Stimulated activated CD8-positive, alpha-beta memory T cell treated with anti-CD3 and anti-CD28 coated beads, Interleukin-2, amount 100 ng/mL, for 48 hours (primary cell): Measurements from ENCODE around the gene LRMDA.

Experiments used
- DNase-seq, 2 donors: peaks; one replicate each; pipeline ENCODE4 v3.0.0-alpha.2; 2020; ENCODE audit warnings: low read depth in 2 of 2

The LRMDA gene

DNA sequence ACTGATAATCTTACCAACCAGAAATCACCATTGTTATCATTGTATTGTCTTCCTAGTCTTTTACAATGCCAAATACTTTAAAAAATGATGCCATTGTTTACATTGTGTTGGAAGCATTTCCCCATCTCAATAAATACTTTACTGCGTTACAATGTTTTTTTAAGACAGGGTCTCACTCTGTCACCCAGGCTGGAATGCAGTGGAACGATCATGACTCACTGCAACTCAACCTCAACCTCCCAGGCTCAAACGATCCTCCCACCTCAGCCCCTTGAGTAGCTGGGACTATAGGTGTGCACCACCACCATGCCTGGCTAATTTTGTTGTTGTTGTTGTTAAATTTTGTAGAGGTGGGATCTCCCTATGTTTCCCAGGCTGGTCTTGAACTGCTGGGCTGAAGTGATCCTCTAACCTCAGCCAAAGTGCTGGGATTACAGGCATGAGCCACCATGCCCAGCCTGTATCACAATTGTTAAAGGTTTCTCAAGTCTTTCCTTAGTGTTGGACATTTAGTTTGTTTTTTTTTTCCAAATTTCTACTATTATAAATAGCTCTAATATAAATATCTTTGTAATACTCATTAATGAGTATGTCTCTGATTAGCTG, 13.5 kb downstream of the LRMDA start:
- no peak for DNase-seq

DNA sequence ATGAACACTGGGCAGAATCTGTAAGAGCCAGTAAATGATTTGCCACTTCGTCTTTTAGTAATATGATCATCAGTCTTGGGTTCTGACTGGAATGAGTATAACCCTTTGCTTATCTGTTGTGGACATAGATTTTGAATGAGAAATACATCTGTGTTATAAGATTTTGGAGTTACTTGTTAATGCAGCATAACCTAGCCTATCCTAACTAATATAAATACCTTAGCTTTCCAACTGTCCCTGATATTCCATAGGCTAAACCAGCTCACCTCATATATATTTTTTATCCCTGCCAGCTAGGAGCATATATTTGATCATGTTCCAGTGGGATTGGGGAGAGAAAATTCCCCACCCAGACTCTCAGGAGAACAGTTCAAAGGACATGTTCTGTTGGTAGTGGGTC, 15.1 kb downstream of the LRMDA start:
- no peak for DNase-seq

DNA sequence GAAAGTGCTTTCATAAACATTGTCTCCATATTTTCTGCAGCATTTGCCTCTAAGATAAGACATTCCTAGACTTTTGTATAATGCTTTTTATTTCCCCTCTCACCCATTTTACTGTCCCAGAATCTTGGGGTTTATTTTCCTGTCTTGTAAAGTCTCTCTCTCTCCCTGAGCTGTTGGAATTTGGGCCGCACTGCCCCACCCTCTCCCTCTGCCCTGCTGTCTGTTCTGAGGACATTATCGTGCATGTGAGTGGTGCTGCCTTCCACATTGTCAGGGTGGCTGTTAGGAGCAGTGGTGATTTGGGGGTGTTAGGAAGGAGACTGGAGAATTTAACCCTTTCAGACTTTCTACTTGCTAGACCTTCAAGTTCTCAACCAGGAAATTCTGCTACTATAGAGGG, 16.7 kb downstream of the LRMDA start:
- no peak for DNase-seq

DNA sequence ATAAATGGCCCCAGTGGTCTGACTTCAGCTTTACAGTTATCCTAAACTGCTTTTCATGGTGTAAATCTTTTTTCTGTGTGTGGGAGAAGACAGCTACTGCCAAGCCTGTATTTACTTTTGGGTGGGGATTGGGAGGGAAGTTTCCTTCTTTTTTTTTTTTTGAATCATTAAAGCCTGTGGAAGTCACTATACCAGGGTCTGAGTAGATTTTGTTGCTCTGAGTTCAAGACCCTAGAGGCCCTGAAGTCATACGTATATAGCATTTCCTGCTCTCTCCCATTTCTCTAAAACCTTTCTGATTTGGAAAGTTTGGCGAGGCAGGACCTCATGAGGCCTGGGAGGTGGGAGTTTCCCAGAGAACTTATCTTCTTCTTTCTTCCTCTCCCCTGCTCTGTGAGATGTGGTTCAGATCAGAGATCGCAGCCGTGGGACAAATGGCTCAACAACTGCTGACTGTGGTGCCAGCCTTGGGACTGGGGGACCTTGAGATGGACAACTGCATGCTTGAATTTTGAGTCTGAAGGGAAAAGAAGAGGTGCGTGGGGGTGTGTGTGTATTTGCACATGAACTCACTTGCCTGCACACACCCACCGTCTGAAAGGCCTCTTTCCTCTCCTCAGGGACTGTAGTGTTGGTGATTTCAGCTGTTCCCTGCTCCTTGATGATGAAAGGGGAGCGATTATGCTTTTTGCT, 18.1 kb downstream of the LRMDA start:
- DNase-seq = no peak

DNA sequence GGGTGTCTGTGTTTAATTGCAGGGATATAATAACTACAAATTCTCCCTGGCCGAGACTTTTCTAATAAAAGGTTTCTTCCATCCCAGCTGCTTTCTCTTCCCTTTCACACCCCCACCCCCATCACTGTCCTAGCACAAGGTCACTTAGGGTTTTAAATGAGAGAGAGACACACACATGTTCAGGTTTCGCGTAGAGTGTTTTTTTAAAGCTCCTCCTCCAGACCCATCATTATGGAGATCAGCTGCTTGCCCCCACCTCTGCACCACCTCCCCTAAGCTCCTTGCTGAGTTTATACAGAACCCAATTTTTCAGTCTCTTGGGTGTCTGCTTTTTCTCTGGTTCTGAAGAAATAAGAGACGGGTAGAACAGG, 18.6 kb downstream of the LRMDA start:
- no peak for DNase-seq

DNA sequence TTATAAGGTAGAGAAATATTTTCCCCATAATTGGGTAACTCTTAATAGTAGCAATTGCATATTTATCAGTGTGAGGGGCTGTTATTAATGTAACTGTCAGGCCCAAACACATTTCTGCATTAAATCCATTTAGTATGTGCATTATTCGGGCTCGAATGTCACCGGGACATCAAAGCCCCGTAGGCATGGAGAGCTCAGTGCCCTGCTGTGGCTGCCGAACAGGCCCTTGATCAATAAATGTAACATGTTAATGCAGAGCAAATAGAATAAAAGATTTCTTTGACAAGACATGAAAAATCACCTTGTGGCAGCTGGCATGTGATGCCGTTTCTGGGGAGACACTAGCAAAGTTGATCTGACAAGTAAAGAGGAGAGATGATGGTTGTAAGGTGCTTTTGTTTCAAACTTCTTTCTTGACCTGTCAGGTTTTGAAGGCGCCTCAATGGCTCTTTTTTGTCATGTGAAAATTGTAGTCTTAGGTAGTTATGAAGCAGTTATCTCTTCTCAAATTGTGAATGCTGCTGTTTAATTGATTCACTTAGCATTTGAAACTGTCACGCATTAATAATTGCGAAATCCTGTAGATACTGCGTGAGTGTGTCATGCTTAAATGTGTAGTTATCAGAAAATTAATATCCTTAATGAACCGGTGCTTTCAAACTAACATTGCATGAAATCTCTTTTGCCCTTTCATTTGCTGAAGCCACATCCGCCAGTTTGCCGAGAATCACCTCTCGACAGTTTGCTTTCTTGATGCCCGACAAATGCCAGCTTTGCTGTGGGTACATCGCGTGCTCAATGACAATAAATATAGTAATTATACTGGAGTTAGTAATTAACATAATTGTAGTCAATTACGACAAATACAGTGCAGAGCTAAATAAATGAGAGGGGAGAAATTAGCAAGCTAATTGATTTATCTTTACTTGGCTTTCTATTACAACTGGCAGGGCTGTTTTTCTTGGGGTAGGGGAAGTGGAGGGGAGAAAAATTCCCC, 19.5 kb downstream of the LRMDA start:
- no peak for DNase-seq

DNA sequence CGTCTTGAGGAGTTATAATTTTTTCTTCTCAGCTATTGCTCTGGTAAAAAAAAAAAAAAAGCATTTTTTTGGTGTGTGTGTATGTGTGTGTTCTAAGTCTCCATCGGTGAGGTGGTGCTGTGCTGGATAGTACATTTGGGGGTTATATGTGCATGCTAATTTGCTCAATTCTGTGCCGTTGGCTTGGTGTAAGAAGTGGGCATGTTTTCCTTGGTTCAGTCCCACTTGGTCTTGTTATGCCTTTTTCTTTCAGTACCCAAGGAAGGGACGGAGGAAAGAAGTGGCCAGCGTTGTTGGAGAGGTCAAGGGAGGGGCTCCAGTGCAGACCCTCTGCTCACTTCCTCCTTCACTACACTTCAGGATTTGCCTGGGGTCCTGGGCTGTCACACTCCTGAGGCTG, 20.4 kb downstream of the LRMDA start:
- DNase-seq = no peak

DNA sequence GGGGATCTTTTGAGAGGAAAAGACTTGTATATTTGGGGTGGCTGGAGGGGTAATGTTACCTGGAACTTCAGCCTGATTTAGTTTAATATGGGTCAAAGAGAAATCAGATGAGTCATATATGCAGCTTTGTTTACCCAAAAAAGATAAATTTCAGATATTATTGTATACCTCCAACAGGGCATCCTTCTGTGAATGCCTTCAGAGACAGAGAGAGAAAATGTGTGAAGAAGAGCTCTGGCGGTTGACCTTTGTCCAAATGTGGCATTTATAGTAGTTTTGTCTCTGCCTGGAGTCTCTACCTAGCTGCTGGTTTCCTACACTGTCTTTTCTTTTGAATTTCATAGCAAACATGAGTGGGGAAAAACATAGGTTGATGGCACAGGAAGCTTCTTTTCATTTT, 21.6 kb downstream of the LRMDA start:
- no peak for DNase-seq

DNA sequence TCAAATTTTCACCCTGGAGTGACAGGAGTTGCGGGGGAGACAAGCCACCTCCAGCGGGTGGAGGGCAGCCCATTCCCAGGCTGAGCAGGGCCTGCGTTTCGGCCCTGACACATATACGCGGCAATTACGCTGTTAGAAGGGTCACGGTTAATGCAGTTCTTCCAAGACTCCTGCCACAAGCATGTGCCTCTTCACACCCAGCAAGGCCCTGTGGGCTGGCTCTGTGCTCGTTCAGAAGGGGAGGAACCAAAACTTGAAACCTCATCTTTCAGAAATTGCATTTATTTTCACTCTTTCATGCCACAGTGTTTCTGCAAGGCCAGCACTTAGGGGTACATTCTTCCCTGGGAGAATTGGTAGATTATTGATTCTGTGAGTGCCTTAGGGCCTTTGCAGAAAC, 24.7 kb downstream of the LRMDA start:
- no peak for DNase-seq

DNA sequence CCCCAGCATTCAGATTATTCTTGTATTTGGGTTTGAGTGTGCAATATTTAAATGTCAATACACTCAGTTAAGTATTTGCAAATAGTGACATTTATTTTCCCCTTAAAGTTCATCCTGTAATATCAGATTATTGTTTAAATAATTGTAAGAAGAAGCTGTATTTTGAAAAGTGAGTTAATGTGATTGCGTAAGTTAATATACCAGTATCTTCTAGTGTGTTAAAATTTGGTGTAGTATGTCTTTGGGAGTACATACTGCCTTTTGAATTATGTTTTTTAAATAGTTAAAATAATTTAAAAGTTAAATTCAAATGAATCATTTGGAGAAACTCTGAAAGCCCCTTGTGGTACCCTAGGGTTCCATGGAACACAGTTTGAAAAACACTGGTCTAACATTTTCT, 28.6 kb downstream of the LRMDA start:
- no peak for DNase-seq

DNA sequence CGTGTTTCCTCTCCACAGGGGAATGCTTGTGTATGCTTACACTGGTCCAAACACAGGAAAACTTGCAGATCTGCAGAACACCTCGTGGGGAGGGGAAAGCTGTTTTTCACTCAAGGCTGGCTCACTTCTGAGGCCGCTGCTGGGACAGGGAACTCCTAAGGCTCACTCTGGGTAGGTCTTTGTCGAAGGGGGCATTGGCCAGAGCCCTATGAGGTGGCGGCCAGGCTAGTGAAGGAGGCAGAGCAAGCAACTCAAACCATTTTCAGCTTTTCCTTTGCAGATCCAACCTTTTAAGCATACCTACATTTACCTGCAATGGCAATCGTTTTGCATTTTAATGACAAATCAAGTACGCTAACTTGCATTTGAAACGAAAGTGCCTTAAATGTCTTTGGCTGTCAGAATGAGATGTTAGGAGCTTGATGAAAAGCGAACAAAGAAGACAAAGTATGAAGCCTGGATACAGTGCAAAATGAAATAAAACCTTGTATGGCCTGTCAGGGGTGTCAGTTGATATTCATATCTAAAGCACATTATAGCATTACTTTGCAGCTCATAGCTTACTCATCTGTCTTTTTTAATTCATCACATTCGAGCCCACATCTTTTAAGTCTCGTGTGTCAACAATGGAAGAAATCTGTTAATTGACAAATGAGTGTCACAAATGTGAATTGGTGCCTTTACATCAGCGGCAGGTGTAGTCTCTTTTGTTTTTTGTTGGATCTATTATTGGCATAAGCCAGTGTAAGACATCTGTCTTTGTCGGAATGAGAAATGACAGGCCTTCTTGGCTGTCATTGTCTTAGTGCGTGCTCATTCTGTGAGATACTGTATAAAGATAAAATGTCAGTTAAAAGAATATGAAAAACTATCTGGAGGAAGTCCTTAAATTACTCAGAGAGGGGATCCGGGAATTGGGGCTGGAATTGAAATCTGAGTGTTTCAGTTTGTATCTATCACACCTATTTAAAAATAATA, 30.5 kb downstream of the LRMDA start:
- no peak for DNase-seq

DNA sequence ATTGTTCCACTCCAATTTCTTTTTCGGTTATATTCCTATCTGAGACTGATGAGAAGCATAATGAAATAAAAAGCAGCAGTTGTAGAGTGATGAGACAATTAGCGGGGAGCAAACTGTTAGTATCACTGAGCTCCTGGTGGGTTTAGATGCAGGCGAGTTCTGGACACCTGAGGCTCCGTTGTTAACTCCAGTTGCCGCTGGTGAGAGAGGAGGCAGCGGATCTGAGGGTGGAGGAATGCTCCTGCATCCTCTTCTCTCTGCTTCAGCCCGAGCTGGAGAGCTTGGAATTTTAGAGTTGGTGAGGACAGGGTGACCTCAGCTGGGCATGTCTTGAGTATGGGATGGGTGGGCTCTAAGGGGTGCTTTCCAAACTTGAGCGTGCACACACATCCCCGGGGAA, 31.4 kb downstream of the LRMDA start:
- no peak for DNase-seq

DNA sequence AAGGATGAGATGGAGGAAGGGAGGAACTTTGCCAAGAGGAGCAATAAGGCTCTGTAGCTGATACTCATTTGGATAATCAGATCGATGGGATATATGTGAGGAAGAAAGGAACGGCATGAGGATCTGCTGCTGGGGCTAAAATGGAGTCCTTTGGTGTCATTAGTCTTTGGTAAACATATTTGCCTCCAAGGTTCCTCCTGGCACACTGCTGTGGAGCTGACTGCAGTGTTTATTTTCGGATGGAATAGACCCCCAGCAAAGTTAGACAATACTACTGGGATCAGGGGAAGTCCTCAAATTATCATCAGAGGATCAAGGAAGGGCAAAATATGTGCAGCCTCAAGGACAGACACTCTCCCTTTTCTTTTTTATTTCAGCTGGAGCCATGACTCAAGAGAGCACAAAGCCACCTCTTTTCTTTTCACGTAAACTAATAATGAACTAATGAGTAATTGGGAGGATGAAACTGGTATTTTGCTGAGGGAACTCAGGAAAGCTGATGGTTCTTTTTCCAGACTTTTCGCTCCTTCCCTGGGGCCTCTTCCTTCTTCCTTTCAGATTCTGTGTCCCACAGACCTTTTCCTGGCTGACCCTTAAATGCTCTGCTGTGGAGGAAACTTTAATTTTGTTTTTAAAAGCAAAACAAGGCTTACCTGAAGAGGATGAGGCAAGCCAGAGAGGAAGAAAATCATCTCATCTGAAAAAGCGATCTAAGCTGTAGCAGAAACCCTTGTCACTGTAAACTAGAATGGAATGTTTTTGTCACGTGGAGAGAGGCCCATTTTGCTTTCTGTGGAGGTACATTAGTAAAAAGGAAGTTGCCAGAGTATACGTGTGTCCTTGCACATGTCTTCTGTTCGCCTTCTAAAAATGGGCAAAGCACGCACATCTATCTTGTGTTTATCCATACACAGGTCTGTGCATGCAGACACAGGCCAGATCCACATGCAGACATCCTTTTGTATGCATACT, 33.3 kb downstream of the LRMDA start:
- DNase-seq = no peak

DNA sequence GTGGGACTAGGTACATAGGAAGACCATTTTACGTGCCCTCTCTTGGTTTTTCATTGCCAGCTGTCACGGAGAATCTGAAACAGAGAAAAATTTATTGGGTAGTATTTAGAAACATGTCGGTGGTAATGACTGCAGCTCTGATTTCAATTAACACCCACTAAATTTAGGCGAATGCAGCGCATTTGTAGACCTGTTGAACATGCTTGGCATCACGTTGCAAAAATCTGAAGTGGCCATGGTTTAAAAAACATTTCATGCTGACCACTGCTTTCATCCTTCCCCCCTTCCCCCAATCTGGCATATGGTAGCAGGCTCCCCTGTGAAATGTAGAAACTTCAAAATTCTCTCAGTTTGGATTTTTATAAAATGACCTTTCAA, 34.0 kb downstream of the LRMDA start:
- DNase-seq = no peak

DNA sequence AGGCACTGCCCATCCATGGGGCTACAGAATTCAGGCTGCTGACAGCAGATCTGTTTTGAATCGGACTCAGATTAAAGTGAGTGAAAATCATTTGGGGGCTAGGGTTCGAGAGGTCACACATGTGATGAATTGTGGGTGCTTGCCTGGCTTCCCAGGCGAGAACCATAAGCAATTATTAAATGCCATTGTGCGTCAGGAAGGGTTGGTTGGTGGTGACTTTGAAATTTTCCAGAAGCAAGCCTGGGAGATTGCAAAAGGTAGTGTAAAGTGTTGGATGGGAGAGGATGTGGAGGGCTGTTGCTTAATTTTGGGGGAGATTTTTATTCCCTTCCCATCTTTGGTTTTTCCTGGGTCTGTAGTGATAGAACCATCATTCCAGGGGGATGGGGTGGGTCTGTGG, 34.6 kb downstream of the LRMDA start:
- DNase-seq = no peak

DNA sequence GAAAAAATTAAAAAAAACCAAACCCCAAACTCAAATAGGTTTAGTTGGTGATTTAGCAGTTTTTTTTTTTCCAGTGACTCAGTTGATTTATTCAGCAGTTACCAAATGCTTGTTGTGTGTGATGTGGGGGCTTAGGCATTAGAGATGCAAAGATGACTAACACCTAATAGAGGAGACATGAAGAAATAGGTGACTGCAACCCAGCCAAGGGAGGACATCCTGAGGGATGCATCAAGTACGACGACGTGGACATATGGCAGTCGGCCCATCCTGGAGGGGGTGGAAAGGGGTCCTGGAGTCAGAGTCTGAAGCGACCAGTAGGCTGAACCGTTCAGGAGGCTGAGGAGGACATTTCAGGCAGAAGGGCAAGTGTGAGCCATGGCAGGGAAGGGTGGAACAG, 35.5 kb downstream of the LRMDA start:
- no peak for DNase-seq

DNA sequence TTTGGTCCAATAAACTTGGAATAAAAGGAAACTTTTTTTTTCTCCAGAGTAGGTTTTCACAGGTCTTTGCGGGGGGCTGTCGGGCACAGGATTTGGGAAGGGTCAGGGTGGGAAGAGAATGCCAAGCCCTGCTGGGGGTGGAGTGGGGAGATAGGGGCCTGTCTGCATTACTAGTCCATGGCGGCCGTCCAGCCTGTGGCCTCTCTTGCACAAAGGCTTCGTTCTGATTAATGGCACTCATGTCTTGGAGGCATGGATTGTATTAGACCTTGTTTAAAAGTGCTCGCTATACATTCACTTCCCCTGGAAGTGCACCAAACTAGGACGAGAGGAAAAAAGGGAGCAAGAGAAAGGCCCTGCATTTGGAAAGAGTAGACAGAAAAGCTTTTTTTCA, 37.2 kb downstream of the LRMDA start:
- no peak for DNase-seq

DNA sequence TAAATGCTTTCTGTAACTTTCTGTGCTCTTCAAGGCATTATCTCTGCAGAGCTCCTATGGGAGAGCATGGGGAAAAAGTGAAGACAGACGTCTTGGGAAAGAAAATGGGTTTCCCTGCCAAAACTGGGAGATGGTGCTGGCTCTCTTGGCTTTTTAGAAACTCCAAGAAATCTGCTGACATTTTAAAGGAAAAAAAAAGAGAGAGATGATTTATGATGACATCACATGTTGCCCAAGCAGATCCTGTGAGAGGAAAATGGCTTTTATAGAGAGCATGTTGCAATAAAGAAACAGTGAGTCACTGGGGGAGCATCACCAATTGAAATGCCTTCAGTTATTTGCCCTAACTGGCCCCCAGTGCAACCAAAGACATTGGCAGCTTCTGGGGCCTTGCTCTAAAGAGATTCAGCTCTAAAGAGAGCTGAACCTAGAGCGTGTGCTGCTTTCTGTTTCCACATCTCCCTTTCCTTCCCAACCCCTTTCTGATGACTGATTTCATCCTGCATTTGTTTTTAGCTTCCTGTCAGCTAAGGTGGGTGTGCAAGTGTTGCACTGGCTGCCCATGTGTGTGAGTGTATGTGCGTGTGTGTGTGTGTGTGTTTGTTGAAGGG, 37.7 kb downstream of the LRMDA start:
- no peak for DNase-seq

DNA sequence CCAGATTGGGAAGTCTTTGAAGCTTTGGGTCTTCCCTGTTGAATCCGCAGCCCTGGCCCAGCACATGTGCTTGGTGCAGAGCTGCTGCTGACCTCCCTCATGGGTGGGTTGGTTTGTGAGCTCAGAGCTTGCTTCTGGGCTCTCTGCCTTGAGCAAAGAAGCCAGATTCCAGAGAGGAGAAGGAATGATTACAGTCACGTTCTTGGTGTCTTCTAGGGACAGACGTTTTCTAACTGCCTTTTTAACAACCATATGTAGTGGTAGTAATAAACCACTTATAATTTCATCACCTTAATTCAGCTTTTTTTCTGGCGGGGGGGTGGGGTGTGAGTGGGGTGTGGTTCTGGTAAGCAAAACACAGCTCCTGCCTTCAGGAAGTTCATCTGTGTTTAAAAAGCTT, 39.5 kb downstream of the LRMDA start:
- DNase-seq = no peak

DNA sequence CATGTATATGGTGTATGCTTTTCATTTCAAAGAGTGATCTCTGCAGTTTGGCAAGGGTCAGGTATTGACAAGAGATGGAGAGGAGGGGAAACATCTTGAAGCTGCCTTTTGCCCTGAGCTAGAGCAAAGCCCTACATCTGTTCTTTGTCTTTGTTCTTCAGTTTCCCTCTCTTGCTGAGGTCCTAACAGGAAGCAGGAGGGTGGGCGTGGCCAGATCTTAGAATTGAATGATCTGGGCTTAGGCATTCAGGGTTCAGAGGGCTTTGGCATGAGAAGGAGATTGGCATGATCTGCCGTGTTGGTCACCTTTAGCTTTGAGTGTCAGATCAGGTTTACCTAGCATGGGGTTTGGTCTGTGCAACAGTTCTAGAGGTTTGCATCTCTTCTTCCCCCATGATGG, 41.3 kb downstream of the LRMDA start:
- DNase-seq = no peak
